Right lobe of liver (tissue), 4 donors: ENCODE data around the gene IL15.

Experiments
- CTCF ChIP-seq, 4 donors: fragments of 200-600 bp in 3 of 4; fragments of 450-650 bp in 1 of 4; IDR thresholded peaks; one replicate each; pipeline versions ENCODE4 v1.5.1 to v1.8.0; 2016 to 2022; ENCODE audit warnings: antibody characterized with exemption in 4 of 4, mild to moderate bottlenecking in 2 of 4
- POLR2A ChIP-seq: fragments of 450-650 bp; IDR thresholded peaks from one replicate; pipeline ENCODE4 v1.6.1; 2017; ENCODE audit warnings: antibody characterized with exemption, mild to moderate bottlenecking
- donor health status: DM: no; HTN: no; CAD: no.
- donor health status: DM: no; HTN: no; CAD: no.
- donor health status: DM: no; HTN: yes; CAD: no.

DNA sequence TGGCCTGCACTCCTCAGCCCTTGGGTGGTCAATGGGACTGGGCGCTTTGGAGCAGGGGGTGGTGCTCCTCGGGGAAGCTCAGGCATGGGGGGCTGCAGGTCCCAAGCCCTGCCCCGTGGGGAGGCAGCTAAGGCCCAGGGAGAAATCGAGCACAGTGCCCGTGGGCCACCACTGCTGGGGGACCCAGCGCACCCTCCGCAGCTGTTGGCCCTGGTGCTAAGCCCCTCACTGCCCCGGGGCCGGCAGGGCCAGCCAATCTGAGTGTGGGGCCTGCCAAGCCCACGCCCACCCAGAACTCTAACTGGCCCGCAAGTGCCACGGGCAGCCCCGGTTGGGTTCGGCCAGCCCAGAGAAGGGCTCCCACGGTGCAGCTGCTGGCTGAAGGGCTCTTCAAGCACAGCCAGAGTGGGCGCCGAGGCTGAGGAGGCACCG, 30.9 kb upstream of the IL15 start:
- TF ChIP-seq CTCF (IDR thresholded peaks at IDR 0.05): no peak
- TF ChIP-seq POLR2A: no peak
